GM12801 (cell line): ENCODE measurements around the gene SGK2.

Experiments
- CTCF ChIP-seq: IDR thresholded peaks from one replicate; pipeline ENCODE4 v1.5.1; 2011; ENCODE audit warnings: control low read depth; ENCODE audit not compliant: insufficient read length; ENCODE audit errors: extremely low read depth

SGK2 gene

GRCh38 chr20:43543138-43543537 lies 15.7 kb upstream of the SGK2 start:
- no peak for TF ChIP-seq CTCF

GRCh38 chr20:43544501-43544900 lies 14.3 kb upstream of the SGK2 start:
- no peak for TF ChIP-seq CTCF

GRCh38 chr20:43545837-43546578 lies 12.8 kb upstream of the SGK2 start:
- no peak for TF ChIP-seq CTCF

DNA sequence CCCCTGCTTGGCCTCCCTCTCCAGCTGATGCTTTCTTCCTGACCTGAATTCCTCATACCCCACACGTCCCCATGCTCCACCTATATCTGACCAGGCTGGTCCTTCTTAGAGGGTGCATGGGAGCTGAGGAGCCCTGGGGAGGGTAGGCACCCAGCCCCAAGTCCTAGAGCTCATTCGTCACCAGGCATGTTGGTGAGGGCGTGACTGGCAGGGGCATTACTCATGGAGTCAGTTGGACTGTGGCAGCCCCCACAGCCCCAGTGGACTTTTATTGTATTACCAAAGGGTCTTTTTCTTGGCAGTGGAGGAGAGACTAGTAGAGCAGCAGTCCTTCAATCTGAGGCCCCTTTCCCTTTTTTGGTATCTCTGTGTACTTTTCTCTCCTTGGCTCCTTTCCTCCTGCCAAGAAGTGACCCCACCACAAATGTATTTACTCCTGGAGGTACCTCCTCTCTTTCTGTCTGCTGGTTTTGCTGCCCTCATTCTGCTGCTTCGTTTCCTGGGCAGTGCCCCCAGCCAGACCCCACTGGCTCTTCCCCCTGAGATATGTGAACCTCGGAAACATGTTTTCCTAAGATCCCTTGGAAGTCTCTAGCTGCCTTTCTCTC lies 10.4 kb upstream of the SGK2 start:
- no peak for TF ChIP-seq CTCF

DNA sequence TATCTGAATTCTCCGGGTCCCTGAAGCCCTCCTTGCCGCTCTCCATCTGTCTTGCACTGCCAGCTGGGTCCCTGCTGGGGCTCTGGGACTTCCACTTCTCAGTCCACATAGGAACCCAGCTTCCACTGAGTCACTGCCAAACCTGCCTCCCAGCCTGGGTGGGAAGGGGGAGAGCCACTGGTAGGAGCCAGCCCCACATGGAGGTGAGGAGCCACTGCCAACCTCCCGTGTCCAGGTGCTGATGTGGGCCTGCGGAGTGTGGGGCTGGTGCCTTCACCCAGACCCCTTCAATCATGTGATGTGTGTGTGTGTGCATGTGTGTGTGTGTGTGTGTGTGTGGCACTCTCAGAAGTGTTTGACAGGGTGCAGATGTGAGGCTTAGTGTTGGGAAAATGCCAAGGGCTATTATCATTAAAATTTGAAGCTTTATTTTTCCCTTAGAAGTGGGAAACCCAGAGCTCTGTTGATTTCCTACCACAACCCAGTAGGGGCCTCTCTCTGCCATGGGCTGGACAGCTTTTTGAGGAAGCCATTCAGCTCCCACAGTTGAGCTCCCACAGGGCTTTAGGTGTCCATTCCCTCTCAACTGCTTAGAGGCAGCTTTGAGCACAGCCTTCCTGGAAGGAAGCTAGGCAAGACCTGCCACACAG lies 9.3 kb upstream of the SGK2 start:
- no peak for TF ChIP-seq CTCF

DNA sequence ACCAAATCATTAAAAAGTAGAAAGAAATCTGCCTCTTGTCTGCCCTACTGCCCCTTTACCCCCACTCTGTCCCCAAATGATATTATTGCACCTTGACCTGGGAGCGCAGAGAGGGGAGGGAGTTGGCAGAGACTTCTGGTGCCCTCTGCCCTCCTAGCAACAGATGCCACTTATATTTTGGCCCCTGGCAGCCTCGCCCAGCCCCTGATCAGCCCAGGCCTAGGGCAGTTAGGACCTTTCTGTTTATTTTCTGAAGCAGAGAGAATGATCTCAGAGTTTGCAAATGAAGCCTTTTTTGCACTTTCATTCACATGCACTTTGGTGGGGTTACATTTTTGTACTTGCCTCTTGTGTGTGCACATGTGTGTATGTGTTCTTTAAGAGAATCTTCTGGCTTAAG lies 8.4 kb upstream of the SGK2 start:
- TF ChIP-seq CTCF = no peak

- no peak for TF ChIP-seq CTCF
Observed at GRCh38 chr20:43554369-43554768, 4.5 kb upstream of the SGK2 start.
